GM19452 (cell line): Measurements from ENCODE around the gene PSMC1.

ENCODE experiments used
- ATAC-seq: cut with Tn5 transposase; IDR thresholded peaks from one replicate; pipeline ENCODE4 v1.9.1; 2021; ENCODE audit not compliant: unreplicated experiment

The PSMC1 gene

DNA sequence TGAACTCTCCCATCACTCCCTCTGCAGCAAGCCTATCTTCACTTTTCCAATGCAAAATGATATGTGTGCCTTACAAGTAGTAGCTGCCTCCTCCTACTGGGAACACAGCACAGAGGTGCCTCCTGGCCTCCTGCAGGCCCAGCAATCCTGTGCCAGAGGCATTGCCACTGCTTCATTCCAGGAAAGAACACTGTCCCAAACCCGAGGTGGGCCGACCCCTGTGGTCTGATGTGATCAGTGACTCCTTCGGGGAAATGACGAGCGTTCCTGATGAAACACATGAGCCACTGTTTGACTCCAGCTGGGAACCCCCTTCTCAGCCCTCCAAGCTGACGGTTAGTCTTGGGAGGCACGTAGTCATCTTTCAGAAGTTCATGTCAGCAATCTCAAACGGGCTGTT lies 19.5 kb downstream of the PSMC1 start:
- ATAC-seq, result no peak

DNA sequence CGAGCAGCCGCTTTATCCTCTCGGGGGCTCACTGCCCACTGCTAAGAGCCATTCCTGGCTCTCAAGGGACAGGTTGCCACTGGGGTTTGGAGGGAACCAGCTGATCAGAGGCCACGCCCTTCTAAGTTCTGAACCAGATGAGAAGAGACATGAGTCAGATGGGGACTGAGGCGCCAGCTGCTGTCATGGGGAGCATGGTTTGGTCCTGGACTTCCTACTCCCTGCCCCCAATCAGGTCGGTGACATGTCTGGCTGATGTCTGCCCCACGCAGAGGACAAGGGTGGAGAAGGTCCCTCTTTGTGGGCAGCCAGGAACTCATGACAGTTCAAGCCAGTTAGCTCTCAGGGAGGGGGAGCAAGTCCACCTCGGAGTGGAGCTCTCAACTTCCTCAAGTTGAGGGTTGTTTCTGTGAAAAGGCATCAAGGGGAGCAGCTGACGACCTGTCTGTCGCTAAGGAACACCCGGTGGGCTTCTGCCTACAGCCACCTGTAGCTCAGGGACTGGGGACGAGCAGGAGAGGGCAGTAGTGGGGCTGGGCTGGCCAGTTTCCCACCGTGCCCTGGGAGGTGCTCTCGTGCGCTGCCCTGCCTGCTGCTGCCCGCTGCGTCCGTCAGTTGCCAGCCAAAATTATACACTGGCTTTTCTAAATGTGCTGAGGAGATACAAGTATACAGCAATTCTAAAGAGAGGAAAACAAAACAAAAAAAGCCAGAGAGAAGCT lies 20.5 kb downstream of the PSMC1 start:
- ATAC-seq, result no peak

DNA sequence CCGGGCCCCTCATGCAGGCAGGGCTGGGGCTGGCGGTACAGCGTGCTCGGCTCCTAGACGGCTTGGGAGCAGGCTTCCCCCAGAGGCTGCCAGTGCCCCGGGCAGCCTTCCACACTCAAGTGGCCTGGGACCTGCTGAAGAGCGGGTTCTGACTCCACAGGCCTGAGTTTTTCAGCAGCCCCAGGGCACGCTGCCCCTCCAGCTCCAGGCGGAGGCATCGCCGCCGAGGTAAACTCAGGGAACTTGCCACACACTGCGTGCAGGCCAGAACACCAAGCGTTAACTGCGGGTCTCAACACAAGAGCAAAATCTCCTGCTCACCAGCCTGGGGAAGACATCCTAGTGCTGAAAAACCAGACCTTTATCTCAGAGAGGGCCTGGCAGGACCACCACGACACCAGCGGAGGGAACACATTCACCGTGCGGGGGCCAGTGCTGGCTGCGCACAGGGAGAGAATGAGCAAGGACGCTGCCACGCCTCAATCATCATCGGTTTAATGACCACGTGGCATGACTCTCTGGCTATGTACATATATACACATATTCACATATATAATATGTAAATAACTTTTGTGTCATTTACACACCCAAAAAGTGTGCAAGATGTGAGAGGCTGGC lies 21.3 kb downstream of the PSMC1 start:
- no peak for ATAC-seq

DNA sequence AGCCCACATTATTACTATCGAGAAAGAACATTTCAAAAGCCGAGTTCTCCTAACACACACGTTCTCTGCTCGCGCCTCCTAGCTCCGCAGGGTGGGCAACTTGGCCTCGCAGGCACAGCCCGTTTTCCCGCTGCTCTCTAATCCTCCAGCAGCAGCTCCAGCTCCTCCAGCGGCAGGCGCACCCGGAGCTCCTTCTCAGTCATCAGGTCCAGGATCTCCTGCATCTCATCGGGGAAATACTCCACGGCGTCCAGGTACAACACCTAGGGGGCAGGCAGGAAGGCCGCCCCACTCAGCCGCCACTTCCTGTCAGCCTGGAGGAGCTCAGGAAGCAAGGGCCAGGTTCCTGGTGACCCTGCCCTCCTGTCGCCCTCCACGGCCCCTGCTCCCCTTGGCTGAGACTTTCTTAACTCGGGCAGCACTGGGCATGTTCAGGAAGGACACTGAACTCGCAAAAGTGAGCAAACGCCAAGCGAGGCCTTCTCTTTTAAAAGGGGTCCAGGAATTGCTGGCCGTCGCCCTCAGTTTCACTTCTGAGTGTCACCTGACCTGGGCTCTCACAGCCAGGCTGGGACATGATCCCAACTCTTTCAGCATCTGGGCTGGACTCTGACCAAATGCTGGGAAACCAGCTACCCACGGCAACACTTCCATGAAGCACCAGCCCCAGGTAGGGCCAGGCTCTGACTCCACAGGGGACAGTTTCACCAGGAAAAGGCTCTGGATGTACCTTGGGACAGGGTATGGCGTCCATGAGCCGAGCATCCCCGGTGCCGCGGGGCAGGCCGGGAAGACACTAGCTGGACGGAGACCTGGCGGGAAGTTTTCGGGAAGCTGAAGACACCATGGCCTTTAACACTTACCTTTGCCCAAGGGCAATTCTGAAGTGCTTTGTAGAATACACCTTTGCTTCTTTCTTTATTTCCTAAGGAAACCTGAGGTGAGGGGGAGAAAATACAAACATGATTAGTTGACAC lies 22.1 kb downstream of the PSMC1 start:
- ATAC-seq, result no peak

DNA sequence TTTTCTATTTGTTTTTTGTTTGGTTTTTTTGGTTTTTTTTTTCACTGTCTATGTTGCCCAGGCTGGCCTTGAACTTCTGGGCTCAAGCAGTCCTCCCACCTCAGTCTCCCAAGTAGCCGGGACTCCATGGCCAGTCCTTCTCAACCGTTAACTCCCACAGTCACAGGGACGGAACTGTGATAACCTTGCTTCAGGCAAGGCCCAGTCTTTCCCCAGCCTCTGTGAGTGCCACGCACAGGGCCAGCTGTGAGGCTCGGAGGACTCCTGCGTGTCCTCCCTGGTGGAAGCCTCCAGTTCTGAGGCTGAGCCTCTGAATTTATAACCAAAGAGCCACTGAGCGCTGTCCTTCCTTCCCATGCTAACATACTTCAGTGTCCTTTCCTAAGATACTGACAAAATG lies 23.7 kb downstream of the PSMC1 start:
- no peak for ATAC-seq

DNA sequence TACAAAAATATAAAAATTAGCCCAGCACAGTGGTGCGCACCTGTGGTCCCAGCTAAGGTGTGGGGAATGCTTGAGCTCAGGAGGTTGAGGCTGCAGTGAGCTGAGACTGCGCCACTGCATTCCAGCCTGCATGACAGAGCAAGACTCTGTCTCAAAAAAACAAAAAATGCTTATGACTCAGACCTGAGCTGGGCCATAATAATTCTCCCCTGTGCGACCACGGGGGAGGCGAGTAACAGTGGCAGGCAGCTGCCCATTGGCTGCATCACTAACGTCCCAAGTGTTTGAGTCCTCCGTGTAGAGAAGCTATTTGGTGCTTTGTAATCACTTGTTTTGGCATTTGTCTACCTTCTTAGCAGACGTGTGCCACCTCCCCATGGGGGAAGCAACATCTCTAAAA lies 24.9 kb downstream of the PSMC1 start:
- no peak for ATAC-seq

DNA sequence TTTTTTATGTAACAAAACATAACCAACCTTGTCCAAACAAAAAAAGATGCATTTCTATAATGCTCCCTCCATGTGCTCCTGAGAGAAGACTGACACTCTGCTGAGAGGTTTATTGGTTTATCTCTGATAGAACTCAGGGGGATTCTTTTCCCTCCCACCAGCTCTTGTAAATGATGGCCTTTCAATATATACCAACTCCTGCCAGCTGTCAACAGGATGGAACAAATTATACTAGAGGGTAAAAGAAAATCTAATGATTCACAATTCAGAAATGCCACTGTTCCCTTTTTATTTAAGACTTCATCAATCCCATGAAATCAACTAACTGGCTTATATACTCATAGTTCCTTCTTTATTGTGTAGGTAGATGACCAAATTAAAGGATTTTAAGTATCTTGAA lies 25.4 kb downstream of the PSMC1 start:
- ATAC-seq, result no peak

DNA sequence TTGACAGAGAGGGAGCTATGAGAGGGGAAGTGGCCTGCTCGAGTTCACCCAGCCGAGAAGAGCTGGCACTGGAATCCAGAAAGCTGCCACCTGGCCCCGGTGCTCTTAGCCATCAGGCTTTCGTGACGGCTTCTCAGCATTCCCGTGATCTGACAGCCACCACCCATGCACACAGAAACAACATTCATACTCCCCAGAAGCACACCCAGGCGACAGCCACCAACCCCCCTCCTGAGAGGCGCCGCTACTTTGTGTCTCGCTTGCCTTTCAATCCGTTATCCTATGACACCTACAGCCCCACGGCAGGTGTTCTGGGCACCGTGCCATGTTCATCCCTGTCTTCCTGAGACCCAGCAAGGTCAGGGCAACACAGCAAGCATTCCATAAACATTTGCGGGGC lies 31.4 kb downstream of the PSMC1 start:
- ATAC-seq, result no peak

DNA sequence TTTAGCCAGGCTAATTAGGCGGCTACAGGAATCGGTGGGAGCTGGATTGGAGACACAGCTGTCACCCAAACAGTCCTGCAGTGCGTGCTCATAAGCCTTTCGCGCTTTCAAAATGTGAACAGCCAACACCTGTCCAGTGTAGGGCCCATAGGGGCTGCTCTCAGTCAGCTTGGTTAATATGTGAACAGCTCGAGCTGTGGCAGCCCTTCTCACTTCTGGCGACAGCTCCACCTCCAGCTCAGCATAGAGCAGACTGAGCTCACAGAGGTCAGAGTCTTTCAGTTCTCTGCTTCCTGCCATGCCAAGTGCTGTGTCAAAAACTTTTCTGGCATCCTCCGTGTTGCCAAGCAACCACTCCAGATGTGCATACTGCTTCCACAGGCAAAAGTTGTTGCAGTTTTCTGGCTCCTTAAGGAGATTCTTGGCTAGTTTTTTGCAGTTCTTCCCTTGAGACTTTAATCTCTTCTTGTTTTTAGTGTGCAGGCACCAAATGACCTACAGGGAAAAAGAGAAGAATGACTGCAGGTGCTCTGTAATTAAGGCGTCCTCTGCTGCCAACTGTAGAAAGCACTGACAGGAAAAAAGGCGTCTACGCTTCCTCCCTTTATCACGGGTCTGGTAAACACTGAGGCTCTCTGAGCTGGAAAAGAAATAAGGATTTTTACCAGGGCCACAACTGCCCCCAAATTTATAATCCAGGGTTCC lies 32.5 kb downstream of the PSMC1 start:
- ATAC-seq, result peak; percentile 100

DNA sequence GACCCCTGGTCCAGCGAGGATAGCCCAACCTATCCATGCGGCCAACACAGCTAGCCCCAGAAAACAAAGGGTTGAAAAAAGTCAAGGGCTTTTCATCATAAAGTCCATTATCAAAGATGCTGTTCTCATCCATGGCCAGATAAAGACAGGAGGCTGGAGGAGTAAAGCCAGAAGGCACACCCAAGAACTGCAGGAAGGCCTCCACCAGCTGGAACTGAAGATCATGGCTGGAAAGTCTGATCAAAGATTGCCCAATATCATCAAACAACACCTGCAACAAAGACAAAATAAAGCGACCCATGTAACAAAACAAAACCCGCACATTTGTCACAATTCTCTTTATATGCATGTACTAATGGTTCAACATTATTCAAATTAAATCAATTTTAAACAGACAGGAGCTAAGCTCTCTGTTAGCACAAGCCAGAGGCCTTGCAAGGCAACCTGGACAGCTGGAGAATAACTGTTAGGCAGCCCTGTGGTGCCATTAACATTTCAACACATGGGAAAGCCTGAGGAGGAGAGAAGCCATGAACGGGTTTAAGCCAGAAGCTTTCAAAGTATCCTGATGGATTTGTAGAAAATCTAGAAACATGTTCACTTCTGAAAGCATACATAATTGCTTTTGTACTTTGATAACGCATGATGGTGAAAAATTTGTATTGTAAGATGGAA lies 34.1 kb downstream of the PSMC1 start:
- no peak for ATAC-seq

DNA sequence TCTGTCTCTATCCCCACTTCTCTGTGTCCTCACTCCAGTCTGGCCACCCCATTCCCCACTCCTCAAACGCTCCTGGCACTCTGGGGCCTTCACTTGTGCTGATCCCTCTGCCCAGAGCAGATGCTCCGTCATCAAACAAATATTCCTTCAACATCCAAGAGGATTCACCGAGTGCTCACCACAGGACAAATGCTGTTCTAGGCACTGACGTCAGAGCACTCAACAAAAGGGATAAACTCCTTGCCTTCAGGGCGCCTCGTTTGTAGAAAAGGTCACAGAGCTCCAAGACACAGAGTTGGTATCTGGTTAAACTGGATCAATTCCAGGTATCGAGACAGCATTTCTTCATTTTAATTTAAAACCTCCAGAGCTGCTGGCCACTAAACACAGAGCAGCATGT lies 35.3 kb downstream of the PSMC1 start:
- no peak for ATAC-seq

DNA sequence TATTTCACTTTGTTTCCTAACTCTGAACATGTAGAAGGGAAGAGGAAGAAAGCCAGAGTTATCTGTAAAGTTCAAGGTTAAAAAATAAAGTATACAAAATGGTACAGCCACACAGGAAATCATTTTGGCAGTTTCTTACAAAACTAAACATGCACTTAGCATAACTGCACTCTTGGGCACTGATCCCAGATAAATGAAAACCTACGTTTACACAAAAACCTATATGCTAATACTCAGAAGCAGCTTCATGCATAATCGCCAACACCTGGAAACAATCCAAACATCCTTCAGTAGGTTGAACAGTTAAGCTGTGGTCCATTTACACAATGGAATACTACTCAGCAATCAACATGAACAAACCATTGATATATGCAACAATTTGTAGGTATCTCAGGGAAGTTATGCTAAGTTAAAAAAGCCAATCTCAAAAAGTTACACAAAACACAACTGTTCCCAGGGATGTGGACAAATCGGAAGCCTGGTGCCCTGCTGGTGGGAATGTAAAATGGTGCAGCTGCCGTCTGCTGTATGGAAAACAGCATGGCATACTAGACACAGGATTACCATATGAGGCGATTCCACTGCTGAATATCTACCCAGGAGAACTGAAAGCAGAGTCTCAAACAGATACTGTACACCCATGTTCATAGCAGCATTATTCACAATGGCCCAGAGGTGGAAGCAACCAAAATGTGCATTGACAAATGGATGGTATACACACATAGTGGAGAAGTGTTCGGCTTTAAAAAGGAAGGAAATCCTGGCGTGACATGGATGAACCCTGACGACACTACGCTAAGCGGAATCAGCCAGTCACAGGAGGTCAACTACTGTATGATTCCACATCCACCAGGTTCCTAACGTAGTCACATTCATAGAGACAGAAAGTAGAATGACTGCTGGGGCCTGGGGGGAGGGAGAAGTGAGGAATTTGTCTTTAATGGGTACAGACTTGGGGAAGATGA lies 37.7 kb downstream of the PSMC1 start:
- ATAC-seq, result no peak

DNA sequence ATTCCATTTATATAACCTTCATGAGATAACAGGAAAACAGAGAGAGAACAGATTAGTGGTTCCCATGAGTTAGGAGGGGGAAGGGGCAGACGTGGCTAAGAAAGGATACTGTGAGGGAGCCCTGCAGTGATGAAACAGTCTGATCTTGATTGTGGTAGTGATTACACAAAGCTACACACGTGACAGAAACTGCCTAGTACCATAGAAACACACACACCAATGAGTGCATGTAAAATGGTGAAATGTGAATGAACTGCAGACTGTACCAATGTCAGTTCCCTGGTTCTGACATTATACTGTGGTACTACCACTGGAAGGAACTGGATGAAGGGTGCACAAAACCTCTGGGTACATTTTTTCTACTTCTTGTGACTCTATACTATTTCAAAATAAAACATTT lies 38.5 kb downstream of the PSMC1 start:
- ATAC-seq, result no peak

DNA sequence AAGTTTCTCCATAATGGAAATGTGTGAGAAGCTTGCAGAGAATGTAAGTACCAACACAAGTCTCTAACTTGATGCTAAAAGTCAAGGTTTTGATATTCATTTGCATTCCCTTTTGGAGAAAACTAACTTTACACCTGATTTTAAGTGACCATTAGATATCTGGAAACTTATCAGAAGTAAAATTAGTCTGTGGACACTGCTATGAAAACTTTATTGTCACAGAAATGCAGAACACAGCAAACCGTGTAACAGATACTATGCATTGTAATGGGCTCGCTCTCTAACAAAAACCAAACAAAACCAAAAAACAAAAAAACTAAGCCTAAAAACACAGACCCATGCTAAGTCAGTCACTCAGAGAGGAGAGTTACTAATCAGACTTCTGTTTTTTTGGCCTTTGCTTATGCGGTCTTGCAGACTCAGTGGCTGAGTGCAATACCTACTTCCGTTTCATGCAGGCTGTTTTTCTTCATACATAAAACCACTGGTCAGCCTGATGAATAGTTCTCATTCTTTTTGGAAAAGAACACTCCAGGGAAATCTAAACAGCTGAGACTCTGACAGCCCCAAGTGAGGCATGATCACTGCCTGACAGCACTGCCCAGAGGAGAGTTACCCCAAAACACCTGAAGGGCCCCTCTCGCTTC lies 39.6 kb downstream of the PSMC1 start:
- no peak for ATAC-seq

DNA sequence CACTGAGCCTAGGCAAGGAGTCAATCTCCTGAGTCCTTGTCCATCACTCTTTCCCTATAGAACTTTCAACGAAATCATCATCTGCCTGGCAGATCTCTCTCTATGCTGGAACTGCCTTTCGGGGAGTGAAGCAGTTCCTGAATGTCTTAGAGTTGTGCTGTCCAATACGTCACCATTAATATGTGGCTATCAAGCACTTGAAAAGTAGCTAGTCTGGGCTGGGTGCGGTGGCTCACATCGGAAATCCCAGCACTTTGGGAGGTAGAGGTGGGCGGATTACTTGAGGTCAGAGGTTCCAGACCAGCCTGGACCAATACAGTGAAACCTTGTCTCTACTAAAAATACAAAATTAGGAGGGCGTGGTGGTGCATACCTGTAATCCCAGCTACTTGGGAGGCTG lies 40.3 kb downstream of the PSMC1 start:
- ATAC-seq, result no peak

DNA sequence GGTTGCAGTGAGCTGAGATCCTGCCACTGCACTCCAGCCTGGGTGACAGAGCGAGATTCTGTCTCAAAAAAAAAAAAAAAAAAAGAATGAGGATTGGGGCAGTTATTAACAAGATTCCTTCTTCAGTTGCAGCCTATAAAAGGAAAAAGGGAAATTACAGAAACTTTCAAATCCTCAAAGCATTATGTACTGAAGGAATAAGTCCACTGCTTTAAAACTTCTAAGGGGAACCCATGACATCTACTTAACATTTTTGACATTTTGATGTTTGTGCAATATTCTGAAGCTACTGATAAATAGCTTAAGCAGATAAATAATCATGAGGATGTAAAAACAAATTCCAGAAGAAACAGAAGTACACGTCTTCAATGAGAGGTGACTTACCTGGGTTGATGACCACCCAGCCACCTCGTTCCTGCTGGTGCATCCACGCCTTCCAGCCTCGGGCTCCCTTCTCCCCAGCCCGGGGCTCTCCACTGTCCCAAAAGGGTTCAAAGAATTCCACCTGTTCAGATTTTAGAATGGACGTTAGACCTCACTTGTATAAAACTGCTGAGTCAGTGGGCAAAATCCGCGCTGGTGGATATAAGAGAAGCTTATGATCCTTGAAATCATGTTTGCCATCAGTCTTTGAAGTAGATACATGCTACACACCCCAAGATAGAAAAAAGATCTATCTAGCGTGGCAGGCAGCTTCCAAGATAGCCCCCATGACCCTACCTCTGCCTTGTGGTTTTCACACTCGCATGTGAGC lies 41.7 kb downstream of the PSMC1 start:
- ATAC-seq, result no peak

DNA sequence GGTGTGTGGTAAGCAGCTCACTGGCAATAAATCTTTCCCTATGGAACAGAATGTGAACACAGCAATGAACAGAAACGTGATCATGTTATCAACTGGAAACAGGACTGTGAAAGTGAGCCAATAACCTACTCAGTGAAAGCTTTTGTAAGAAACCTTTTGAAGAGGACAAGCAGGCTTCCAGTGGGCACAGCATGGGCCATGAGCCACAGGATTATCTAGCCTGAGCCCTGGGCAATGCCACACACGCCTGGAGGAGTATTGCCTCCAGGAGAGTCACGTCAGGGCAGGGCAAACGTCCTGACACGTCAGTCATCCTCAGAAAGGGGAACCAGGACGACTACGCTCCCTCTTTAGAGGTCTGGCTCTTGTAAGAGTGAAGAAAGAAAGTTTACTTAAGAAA lies 43.1 kb downstream of the PSMC1 start:
- no peak for ATAC-seq

DNA sequence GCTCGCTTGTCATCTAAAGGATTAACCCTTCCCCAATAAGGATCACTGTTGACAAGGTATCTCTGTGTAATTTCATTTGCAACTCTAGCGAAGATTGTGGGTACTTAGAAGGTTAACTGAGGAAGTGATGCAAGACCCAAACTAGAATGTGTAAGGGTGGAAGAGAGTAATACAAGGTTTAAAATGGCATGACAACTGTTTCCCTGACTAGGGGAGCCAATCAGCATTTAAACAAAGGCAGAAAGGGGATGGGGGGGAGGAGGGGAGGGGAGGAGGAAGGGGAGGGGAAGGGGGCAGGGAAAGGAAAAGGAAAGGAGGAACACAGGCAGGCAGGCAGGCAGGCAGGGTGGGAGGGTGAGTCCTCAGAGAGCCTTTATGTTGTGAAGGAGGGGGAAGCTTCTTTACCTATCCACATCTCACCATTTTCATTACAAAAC lies 44.3 kb downstream of the PSMC1 start:
- ATAC-seq, result no peak
